ENCODE measurements around the gene TBCD.

DNA sequence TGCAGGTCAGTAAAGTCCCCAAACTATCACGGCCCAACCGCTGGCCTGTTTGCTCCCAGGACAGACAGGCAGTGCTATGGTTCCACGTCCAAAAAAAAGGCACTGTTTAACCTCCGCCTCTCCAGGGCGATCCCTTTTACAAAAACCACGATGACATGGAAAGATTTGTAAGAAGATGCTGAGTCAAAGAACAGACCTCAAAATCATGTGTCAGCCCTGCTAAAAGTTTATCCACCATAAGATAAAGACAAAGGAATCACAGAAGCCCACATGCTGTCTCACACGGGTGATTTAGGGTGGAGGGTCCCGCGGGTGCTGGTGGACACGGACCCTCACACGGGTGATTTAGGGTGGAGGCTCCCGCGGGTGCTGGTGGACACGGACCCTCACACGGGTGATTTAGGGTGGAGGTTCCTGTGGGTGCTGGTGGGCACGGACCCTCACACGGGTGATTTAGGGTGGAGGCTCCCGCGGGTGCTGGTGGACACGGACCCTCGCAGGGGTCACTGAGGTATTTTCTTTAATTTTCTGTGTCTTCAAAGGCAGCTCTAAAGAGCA is 210.4 kb downstream of the TBCD start:
- TF ChIP-seq, protein P1, sequence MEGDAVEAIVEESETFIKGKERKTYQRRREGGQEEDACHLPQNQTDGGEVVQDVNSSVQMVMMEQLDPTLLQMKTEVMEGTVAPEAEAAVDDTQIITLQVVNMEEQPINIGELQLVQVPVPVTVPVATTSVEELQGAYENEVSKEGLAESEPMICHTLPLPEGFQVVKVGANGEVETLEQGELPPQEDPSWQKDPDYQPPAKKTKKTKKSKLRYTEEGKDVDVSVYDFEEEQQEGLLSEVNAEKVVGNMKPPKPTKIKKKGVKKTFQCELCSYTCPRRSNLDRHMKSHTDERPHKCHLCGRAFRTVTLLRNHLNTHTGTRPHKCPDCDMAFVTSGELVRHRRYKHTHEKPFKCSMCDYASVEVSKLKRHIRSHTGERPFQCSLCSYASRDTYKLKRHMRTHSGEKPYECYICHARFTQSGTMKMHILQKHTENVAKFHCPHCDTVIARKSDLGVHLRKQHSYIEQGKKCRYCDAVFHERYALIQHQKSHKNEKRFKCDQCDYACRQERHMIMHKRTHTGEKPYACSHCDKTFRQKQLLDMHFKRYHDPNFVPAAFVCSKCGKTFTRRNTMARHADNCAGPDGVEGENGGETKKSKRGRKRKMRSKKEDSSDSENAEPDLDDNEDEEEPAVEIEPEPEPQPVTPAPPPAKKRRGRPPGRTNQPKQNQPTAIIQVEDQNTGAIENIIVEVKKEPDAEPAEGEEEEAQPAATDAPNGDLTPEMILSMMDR (IDR thresholded peaks at IDR 0.05): no peak
- TF ChIP-seq POLR2A (IDR thresholded peaks at IDR 0.05): no peak
